HuH-7.5 (cell line): ENCODE results near the gene SLC22A5.

ENCODE experiments used
- DNase-seq: peaks from one replicate; pipeline ENCODE4 v3.0.0; 2011; ENCODE audit warnings: low spot score

SLC22A5 gene

DNA sequence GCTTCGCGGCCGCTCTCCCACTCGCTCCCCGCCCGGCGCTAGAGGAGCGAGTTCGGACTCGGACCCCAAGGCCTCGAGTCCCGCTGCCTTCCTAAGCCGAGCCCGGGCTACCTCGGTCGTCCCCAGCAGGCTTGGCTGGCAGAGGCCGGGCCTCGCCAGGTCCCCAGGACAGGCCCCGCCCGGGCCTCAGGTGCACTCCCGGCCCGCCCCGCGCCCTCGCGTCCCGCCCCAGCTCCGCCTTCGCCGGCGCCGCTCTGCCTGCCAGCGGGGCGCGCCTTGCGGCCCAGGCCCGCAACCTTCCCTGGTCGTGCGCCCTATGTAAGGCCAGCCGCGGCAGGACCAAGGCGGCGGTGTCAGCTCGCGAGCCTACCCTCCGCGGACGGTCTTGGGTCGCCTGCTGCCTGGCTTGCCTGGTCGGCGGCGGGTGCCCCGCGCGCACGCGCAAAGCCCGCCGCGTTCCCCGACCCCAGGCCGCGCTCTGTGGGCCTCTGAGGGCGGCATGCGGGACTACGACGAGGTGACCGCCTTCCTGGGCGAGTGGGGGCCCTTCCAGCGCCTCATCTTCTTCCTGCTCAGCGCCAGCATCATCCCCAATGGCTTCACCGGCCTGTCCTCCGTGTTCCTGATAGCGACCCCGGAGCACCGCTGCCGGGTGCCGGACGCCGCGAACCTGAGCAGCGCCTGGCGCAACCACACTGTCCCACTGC, at the start of gene SLC22A5:
SLC22A5 (plus strand) TSS at position 237 of the 707 bp plus-strand sequence; CDS start at position 500, 263 bp downstream.
- peak; percentile 68 for DNase-seq

DNA sequence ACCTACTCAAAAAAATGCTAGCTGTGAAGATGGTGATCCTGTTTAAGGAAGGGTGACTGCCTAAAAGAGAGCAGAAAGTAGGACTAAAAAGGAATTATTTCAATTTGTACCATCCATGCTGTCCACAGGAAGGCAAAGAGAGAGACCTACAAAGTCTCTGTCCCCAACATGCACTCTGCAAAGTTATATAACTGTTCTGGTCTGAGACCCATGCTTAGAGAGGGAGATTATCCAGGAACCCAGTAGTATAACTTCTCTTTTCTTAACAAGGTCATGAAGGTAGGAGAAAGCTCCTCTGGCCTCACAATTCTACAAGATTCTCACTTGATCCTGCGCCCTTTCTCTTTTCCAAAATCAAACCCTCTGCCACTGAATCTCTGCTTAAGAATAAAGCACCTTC, 49.5 kb upstream of the SLC22A5 start:
- no peak for DNase-seq

DNA sequence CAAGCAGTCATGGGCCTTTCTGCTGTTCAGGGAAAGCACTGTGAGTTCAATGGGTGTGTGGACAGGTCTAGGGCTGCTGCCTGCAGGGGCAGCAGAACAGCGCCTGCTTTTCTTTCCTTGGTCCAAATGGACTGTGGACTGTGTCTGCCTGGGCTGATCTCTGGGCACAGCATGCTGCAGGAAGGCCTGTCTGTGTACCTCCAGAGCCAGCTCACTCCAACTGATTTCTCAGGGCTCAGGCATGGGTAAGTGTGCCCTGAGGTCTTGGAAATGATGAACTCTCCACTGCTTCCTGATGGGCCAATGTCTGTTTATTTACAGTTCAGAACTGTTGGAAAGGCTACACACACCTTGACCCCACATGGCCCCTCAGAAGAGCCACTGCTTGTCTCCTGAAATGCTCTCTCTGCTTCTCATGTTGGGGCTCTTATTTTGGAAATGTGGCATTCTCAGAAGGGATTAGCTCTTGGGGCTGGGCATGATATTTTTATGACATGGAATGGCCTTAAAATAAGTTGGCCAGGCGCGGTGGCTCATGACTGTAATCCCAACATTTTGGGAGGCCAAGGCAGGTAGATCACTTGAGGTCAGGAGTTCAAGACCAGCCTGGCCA, 48.3 kb upstream of the SLC22A5 start:
- no peak for DNase-seq

DNA sequence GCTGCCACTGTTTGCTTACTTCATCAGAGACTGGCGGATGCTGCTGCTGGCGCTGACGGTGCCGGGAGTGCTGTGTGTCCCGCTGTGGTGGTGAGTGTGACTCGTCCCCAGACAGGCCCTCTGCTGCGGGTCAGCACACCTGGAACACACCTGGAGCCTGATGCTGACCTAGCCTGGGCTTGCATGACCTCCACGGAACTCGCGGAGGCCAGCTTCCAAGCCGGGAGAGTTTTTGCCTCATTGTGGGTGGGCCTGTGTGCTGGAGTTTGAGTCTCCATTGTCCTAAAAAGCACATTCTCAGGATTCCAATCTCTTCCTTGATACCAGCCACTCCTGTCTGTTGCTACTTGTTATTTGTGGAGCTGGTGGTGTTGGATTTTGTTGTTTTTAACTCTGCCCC, 47.2 kb upstream of the SLC22A5 start:
- DNase-seq: no peak

DNA sequence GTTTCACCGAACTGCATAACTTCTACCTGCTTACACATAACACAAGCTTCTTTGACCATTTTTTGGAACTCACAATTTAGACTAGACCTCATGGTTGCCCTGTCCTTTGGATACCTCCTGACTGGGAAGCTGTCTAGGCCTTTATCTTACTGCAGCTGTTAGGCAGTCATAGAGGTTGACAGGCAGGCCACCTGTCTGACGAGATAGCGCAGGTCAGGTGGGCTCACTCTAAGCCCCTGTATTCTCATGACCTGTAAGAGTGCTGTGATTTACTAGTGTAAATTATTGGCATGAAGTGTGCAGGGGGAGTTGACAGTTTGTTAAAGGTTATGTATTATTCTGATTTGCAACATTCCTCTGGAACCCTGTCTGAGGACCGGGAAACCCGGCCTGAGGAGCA, 46.3 kb upstream of the SLC22A5 start:
- no peak for DNase-seq

DNA sequence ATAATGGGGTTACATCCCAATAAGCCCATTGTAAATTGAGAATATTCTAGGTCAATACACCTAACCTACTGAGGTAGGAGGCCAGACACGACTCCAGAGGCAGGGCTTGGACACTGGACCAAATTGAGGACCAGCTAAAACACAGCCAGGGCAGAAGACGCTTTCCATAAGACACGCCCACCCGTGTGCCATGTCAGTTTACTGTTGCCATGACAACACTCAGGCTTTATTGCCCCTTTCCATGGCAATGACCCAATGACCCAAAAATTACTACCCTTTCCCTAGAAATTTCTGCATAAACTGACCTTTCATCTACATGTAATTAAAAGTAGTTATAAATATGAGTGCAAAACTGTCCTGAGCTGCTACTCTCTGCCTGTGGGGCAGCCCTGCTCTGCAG, 43.8 kb upstream of the SLC22A5 start:
- no peak for DNase-seq

DNA sequence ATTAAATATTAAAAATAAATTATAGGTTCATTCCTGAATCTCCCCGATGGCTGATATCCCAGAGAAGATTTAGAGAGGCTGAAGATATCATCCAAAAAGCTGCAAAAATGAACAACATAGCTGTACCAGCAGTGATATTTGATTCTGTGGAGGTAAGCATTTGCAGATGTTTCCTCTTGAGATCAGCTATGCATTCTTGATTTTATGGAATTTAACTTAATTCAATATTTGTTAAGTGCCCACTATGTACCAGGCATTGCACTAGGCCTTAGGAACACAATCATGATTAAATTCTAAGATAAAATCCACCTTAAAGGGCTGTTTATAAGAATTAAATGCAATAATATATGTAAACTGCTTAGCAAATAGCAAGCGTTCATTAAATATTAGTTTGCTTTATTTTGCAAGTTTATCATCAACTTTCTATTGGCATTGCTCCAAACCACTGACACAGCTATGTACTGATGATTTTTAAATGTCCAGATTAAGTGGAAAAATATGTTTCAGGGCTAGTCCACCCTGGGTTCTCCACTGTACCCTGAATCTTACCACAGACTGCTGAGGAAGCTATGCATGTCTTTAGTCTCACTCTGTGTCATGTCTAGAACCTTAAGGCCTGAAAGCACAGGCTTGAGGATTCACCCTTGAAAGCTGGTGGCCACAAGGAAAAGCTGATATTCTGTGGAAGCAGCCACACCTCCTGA, 42.1 kb upstream of the SLC22A5 start:
- no peak for DNase-seq

DNA sequence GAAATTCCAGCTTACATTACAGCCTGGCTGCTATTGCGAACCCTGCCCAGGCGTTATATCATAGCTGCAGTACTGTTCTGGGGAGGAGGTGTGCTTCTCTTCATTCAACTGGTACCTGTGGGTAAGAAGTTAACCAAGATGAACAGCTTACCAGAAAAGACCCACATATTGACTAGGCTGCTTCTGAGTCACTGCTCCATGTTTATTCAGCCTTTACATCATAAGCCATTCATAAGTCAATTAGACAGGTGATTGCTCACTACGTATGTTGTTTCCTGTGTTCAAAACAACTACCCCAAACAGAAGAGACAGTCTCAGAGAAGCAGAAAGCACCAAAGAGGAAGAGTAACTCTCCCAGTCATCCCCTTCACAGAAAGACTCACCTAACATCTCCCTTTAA, 34.7 kb upstream of the SLC22A5 start:
- no peak for DNase-seq

DNA sequence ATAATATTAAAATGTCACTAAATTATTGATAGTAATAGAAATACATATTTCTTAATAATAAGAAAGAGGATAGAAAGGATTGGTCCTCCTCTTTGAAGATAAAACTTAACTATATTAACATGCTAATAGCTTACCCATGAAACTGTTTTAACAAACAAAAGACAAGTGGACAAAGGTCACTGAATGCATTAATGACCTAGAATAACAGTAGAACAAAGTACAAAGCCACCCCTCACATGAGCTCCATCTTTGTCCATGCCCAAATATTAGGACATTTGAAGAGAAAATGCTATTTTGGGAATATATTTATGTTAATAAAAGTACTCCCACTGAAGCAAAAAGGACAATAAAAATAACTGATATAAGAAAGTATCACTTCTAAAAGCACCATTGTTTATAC, 34.1 kb upstream of the SLC22A5 start:
- DNase-seq: no peak

DNA sequence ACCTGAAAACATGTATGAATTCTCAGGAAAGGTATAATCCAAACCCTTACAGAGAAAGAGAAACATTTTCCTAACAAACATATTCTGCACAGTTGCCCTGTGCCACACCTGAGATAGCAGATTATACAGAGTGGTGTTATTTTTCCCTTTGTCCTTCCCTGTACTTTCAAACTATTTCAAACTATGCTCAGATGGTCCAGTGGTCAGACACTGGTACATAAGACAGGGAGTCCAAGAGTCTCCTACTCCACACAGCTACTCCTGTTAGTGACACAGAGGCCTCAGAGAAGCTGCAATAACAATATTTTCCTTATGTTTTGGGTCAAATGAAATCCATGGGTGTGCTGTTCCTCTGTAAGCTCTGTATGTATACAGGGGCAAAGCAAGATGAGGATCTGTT, 30.0 kb upstream of the SLC22A5 start:
- no peak for DNase-seq

DNA sequence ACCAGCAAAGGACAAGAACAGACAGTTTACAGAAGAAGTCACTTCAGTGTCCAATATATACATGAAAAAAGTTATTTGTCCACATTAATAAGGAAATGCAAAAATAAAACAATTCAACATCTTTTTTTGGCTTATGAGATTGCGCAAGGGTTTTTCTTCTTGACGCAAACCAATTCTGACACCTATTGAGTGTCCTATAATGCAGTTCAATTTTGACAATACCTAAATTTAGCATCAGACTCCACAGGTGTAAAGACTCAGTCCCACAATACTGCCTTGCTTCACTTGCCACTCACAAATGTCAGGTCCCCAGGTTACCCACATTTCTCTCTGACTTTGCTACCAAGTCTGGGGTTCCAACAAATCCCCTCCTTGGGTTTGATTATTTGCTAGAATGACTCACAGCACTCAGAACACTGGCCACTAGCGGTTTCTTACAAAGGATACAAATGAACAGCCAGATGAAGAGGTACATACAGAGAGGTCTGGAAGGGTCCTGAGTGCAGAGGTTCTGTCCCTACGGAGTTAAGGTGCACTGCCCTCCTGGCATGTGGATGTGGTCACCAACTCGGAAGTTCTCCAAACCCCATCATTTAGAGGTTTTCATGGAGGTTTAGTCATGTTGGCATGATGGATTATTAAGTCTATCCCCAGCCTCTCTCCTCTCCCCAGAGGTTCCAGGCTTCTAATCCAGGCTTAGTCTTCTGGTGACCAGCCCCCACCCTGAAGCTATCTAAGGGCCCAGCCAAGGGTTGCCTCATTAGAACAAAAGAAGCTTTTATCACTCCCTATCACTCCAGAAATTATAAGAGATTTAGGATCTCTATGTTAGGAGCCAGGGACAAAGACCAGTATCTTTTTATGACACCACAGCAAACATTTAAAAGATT, 27.0 kb upstream of the SLC22A5 start:
- no peak for DNase-seq

DNA sequence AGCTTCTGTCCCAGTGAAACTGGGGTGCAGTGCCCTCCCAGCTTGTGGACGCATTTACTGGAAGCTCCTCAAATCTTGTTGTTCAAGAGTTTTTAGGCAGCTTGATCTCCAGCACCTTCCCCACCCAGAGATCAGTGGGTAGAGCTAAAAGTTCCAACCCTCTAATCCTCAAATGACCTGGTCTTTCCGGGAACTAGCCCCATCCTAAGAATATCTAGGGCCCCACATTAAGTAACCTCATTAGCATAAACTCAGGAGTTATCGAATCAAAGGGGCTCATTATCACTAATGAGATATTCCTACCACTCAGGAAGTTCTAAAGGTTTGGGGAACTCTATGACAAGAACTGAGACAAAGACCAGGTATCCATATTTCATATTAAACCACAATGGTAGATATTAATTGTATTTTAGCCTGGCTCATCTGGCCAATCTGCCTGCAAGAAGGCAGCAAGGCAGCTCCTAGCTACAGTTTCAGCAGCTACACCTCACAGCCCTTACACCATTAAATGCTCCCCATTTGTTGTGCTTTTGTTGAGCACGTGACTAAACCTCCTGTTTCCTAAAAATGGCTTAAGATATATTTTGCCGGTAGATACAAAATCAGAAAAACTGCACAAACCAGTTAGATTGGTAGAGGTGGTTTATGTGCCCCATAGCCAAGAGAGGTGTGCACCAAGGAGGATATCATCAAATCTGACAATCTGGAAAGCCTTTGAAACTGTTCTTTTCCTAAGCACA, 24.6 kb upstream of the SLC22A5 start:
- no peak for DNase-seq

DNA sequence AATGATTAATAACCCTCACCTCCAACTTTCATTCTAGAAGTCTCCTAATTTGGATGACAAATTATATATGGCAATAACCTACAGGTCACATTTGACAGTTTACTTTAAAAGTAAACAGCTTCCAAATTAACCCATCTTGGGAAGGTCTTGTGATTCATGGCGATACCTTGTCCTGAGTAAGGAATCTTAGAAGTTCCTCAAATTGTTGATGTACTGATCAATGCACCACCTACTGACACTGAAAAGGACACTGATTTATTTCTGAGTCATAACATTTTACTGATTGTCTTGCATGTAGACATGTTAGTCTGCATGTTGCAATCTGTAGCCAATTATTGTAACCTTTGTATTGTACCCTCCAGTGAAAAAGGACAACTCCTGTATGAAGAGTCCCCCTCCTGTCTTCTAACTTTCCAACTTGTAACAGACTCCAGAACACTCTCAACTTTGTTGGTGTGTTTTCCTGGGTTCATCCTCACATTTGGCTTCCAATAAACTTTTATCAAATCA, 16.0 kb upstream of the SLC22A5 start:
- DNase-seq: no peak

DNA sequence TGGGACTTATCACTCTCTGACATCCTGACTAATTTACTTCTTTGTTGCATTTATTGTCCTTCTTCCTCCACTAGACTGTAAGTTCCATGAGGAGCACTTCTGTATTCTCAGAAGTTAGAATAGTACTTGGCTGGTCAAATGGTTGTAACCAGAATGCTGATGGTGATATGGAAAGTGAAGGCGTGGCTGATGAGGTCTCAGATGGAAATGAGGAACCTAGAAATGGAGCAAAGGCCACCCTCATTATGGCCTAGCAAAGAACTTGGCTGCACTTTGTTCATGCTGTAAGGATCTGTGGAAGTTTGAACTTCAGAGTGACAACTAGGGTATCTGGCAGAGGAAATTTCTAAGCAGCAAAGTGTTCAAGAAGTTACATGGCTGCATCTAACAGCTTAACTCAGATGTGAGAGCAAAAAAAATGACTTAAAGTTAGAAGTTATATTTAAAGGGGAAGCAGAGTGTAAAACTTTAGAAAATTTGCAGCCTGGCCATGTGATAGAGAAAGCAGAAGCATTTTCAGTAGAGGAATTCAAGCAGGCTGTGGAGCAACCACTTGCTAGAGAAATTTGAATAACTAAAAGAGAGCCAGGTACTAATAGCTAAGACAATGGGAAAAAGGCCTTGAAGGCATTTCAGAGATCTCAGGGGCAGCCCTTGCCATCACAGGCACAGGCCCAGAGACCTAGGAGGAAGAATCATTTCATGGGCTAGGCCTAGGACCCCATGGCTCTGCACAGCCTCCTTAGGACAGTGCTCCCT, 14.9 kb upstream of the SLC22A5 start:
- DNase-seq: no peak

DNA sequence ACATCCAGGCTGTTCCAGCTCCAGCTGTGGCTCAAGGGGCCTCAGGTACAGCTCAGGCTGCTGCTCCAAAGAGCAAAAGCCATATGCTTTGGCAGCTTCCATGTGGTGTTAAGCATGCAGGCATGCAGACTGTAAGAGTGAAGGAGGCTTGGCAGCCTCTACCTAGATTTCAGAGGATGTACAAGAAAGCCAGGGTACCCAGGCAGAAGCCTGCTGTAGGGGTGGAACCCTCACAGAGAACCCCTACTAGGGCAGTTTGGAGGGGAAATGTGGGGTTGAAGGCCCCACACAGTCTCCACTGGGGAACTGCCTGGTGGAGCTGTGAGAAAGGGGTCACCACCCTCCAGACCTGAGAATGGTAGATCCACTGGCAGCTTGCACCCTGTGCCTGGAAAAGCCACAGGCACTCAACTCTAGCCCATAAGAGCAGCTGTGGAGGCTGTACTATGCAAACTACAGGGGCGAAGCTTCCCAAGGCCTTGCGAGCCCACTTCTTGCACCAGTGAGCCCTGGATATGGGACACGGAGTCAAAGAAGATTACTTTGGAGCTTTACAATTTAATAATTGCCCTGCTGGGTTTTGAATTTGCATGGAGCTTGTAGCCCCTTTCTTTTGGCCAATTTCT, 14.3 kb upstream of the SLC22A5 start:
- DNase-seq: no peak

DNA sequence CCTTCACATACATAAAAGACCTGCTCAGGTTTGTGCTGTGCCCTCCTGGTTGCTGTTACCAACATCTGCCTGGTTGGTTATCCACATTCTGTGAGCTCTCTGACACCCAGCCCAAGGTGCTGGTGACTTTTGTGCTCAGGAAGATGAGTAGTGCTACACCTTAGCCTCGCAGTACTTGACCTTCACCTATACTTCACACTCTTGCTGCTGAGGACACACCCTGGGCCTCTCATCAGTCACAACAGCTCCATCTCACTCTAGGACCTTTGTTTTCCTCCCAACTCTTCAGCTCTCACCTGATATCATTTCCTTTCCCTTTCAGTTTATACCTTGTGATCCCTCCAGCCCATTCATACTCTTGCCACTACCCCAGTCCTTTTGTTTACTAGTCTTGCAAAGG, 10.7 kb upstream of the SLC22A5 start:
- DNase-seq: no peak

DNA sequence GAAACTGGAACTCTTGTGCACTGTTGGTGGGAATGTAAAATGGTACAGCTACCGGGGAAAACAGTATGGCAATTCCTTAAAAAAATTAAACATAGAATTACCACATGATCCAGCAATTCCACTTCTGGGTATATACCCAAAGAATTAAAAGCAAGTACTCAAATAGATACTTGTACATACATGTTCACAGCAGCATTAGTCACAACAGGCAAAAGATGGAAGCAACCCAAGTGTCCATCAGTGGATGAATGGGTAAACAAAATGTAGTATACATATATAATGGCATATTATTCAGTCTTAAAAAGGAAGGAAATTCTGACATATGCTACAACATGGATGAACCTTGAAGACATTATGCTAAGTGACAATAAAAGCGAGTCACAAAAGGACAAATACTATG, 7.4 kb upstream of the SLC22A5 start:
- no peak for DNase-seq

DNA sequence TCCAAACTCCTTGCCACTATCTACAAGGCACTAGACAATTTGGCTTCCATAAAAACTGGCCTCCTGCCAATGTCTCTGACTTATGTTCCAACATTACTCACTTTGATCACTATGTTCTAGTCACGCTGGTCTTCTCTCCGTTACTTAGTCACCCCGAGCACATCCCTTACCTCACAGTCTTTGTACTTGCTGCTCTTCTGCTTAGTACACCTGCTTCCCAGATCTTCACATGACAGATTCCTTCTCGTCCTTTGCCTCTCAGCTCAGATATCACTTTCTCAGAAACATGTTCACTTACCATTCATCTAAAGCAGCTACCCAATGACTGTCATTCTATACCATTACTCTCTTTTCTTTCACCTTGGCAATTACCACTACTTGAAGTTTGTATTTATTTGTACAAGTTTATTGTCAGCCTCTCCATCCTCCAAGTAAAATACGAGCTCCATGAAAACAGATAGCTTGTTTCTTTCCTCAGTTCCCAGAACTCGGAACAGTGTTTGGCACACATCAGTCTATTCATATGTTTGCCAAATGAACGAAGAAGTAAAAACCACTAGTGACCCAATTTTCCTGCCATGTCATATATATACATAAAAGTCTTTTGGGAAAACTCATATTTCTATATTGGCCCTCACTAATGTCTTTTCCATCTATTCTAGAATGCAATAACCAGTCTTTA, 5.9 kb upstream of the SLC22A5 start:
- no peak for DNase-seq

DNA sequence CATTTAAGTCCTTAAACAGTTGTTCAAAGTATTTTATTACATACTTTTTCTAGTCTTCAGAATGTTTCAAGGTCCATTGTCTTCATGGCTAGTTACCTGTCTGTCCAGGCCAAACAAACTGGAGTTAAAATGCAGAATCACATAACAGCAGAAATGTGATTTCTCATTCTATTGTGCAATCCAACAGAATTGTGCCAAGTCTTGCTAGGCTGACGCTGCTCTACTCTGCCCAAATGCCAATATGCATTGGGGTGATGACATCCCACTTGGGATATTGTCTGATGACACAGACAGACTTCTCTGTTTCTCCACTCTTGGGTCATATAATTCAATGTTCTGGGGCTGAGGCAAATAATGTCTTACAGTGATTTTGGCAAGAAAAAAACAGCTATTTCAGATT, 5.2 kb upstream of the SLC22A5 start:
- no peak for DNase-seq

DNA sequence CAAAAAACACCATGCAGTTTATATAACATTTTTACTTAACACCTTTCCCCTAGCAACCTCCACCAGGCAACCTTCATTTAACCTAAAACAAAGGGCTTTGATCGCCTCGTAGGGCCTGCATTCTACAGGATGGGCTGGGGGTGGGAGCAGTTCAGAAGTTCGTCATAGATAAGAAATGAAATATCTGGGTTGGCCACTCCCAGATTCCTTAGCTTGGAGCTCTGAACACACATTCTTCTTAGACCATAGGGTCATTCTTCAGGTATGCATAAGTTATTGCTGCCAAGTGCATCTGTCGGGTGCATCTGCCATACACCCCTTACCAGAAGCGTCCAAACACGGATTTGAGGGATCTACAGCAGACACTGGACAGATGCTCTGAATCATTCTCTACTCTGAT, 4.3 kb upstream of the SLC22A5 start:
- no peak for DNase-seq
